H1 (cell line): ENCODE measurements around the gene EVC2. TPM values are rescaled to one million over a fixed set of nuclear protein-coding genes. Genes with fewer than 3 reads are reported as not detected.

ENCODE experiments used
- CTCF ChIA-PET: fragments of 300-600 bp; sonication (Branson Sonifier 250); formaldehyde crosslinking; loops from one replicate; lab custom pipeline; 2021; ENCODE audit not compliant: partially characterized antibody; lab: Charles Lee
- POLR2A ChIA-PET: fragments of 300-600 bp; sonication (Branson Sonifier 250); formaldehyde crosslinking; loops from one replicate; lab custom pipeline; 2021; ENCODE audit warnings: inconsistent platforms; ENCODE audit not compliant: partially characterized antibody; lab: Charles Lee
- DNase-seq, 2 experiments: peaks; one replicate each; pipeline versions ENCODE4 v3.0.0 to v3.0.0-alpha.2; 2010 to 2022; ENCODE audit warnings: low spot score in 2 of 2, low read depth in 1 of 2, mixed read lengths in 1 of 2
- FAIRE-seq: peaks from 2 replicates; lab custom pipeline; 2011; peaks lifted over from hg19 to GRCh38; lab: Jason Lieb, UNC
- H2AFZ ChIP-seq: 2 replicates; pipeline ENCODE4 v1.8.1; 2012; ENCODE audit warnings: low read length, inconsistent platforms
- H2AK5ac ChIP-seq: 2 replicates; pipeline ENCODE4 v1.6.1; 2013; ENCODE audit warnings: low read depth, low read length
- H2BK120ac ChIP-seq: replicated peaks from 2 replicates; pipeline ENCODE3; 2013; ENCODE audit warnings: low read depth, low read length, inconsistent platforms
- H2BK12ac ChIP-seq: 2 replicates; pipeline ENCODE4 v1.6.1; 2013; ENCODE audit warnings: low read depth, low read length
- H2BK15ac ChIP-seq: 2 replicates; pipeline ENCODE4 v1.6.1; 2013; ENCODE audit warnings: low read length
- H2BK20ac ChIP-seq: 2 replicates; pipeline ENCODE4 v1.6.1; 2013; ENCODE audit warnings: low read length
- H2BK5ac ChIP-seq: 2 replicates; pipeline ENCODE4 v1.6.1; 2013; ENCODE audit warnings: low read depth, low read length
- H3K14ac ChIP-seq: 2 replicates; pipeline ENCODE4 v1.6.1; 2013; ENCODE audit warnings: inconsistent platforms; ENCODE audit not compliant: insufficient read length
- H3K18ac ChIP-seq: 2 replicates; pipeline ENCODE4 v1.6.1; 2013; ENCODE audit warnings: low read length; ENCODE audit errors: extremely low read depth
- H3K23ac ChIP-seq: 2 replicates; pipeline ENCODE4 v1.6.1; 2013; ENCODE audit warnings: inconsistent platforms; ENCODE audit not compliant: insufficient read length
- H3K23me2 ChIP-seq: 2 replicates; pipeline ENCODE4 v1.6.1; 2013; ENCODE audit warnings: low read depth, low read length
- H3K27ac ChIP-seq: 2 replicates; pipeline ENCODE4 v1.6.1; 2011; ENCODE audit warnings: low read depth, low read length, inconsistent platforms
- H3K27me3 ChIP-seq, 4 experiments: replicated peaks in 1 of 4; 1 replicate in 1 of 4; 2 replicates in 3 of 4; pipeline versions ENCODE4 v1.6.1 to v1.8.1; 2011 to 2013; ENCODE audit warnings: low read length in 3 of 4, mild to moderate bottlenecking in 3 of 4, inconsistent platforms in 2 of 4, mixed read lengths in 2 of 4, moderate library complexity in 1 of 4; ENCODE audit not compliant: control insufficient read depth in 3 of 4, insufficient read depth in 3 of 4; ENCODE audit errors: extremely low read depth in 1 of 4
- H3K36me3 ChIP-seq, 4 experiments: 2 replicates each; pipeline versions ENCODE4 v1.6.1 to v1.8.1; 2011 to 2013; ENCODE audit warnings: mild to moderate bottlenecking in 4 of 4, low read length in 3 of 4, moderate library complexity in 2 of 4, control low read depth in 1 of 4, inconsistent platforms in 1 of 4; ENCODE audit not compliant: insufficient read depth in 4 of 4, control insufficient read depth in 2 of 4
- H3K4ac ChIP-seq: replicated peaks from 2 replicates; pipeline ENCODE3; 2013; ENCODE audit warnings: low read length, low read depth, mixed read lengths, inconsistent platforms; ENCODE audit not compliant: insufficient read length
- H3K4me1 ChIP-seq, 4 experiments: replicated peaks in 1 of 4; 1 replicate in 1 of 4; 2 replicates in 3 of 4; pipeline versions ENCODE4 v1.6.1 to v1.8.1; 2011 to 2013; ENCODE audit warnings: low read length in 3 of 4, inconsistent platforms in 2 of 4, mixed read lengths in 1 of 4; ENCODE audit not compliant: insufficient read depth in 4 of 4, control insufficient read depth in 3 of 4
- H3K4me2 ChIP-seq, 2 experiments: 2 replicates each; pipeline versions ENCODE4 v1.6.1 to v1.8.1; 2011 to 2013; ENCODE audit warnings: low read depth in 2 of 2, low read length in 2 of 2, control low read depth in 1 of 2, inconsistent platforms in 1 of 2, mild to moderate bottlenecking in 1 of 2; ENCODE audit not compliant: insufficient read depth in 1 of 2
- H3K4me3 ChIP-seq, 4 experiments: fragments of 200-600, 300-600 bp in 1 of 4; sonication (generic), shearing (Covaris generic), sonication (Bioruptor Twin) in 1 of 4; 2 replicates each; pipeline versions ENCODE4 v1.5.1 to v1.8.1; 2011 to 2016; ENCODE audit warnings: low read length in 4 of 4, low read depth in 3 of 4, control low read depth in 2 of 4, inconsistent platforms in 2 of 4, mild to moderate bottlenecking in 2 of 4, mixed read lengths in 1 of 4, moderate library complexity in 1 of 4; ENCODE audit not compliant: insufficient read depth in 2 of 4; ENCODE audit errors: extremely low read depth in 1 of 4
- H3K56ac ChIP-seq: replicated peaks from 2 replicates; pipeline ENCODE3; 2013; ENCODE audit warnings: low read depth, mild to moderate bottlenecking, mixed read lengths, low read length, inconsistent platforms; ENCODE audit not compliant: insufficient read length
- H3K79me1 ChIP-seq: 2 replicates; pipeline ENCODE4 v1.6.1; 2013; ENCODE audit warnings: low read depth, low read length, control low read depth
- H3K79me2 ChIP-seq, 2 experiments: 2 replicates each; pipeline versions ENCODE4 v1.6.1 to v1.8.1; 2012 to 2013; ENCODE audit warnings: low read length in 2 of 2, mild to moderate bottlenecking in 2 of 2, inconsistent platforms in 1 of 2; ENCODE audit not compliant: insufficient read depth in 2 of 2, control insufficient read depth in 1 of 2
- H3K9ac ChIP-seq, 4 experiments: replicated peaks in 1 of 4; 1 replicate in 1 of 4; 2 replicates in 3 of 4; pipeline versions ENCODE4 v1.6.1 to v1.8.1; 2011 to 2013; ENCODE audit warnings: low read depth in 3 of 4, low read length in 3 of 4, control low read depth in 2 of 4, mild to moderate bottlenecking in 2 of 4, moderate library complexity in 2 of 4, inconsistent platforms in 1 of 4; ENCODE audit errors: extremely low read depth in 1 of 4
- H3K9me3 ChIP-seq, 2 experiments: 2 replicates each; pipeline versions ENCODE4 v1.6.1 to v1.8.1; 2012 to 2013; ENCODE audit warnings: mild to moderate bottlenecking in 2 of 2, moderate library complexity in 2 of 2, control low read depth in 1 of 2, inconsistent platforms in 1 of 2, low read depth in 1 of 2, low read length in 1 of 2, mixed read lengths in 1 of 2; ENCODE audit not compliant: insufficient read depth in 2 of 2
- H4K20me1 ChIP-seq, 2 experiments: replicated peaks in 1 of 2; 2 replicates each; pipeline versions ENCODE3 to v1.8.1; 2011 to 2013; ENCODE audit warnings: inconsistent platforms in 2 of 2, low read length in 2 of 2, mild to moderate bottlenecking in 1 of 2; ENCODE audit not compliant: insufficient read depth in 2 of 2, control insufficient read depth in 1 of 2
- H4K5ac ChIP-seq: 2 replicates; pipeline ENCODE4 v1.6.1; 2013; ENCODE audit warnings: low read length, low read depth, mixed read lengths, inconsistent platforms; ENCODE audit not compliant: insufficient read length
- H4K8ac ChIP-seq: 2 replicates; pipeline ENCODE4 v1.8.0; 2013; ENCODE audit warnings: mild to moderate bottlenecking, moderate library complexity, low read length, inconsistent platforms; ENCODE audit not compliant: insufficient read depth; ENCODE audit errors: extremely low read depth
- H4K91ac ChIP-seq: replicated peaks from 2 replicates; pipeline ENCODE3; 2013; ENCODE audit warnings: low read length, mixed read lengths, inconsistent platforms; ENCODE audit not compliant: insufficient read length
- ATF2 ChIP-seq: IDR thresholded peaks from 2 replicates; pipeline ENCODE4 v1.6.1; 2012; ENCODE audit warnings: low read length, inconsistent platforms
- CTBP2 ChIP-seq: IDR thresholded peaks from 2 replicates; pipeline ENCODE4 v1.7.0; 2011; ENCODE audit warnings: borderline replicate concordance, mild to moderate bottlenecking, moderate library complexity, mixed read lengths, low read length; ENCODE audit not compliant: insufficient read depth, insufficient read length
- EP300 ChIP-seq, 2 experiments: IDR thresholded peaks; 1 replicate in 1 of 2; 2 replicates in 1 of 2; pipeline ENCODE4 v1.6.1; 2011 to 2012; ENCODE audit warnings: low read depth in 2 of 2, low read length in 2 of 2, mild to moderate bottlenecking in 2 of 2, borderline replicate concordance in 1 of 2, inconsistent platforms in 1 of 2, moderate library complexity in 1 of 2
- HDAC2 ChIP-seq, 2 experiments: fragments of 300-600 bp in 1 of 2; sonication (generic) in 1 of 2; IDR thresholded peaks; 2 replicates each; pipeline ENCODE4 v1.6.1; 2011 to 2012; ENCODE audit warnings: low read depth in 2 of 2, low read length in 2 of 2, mild to moderate bottlenecking in 2 of 2, moderate library complexity in 2 of 2, borderline replicate concordance in 1 of 2, inconsistent platforms in 1 of 2
- POLR2A ChIP-seq, 2 experiments: IDR thresholded peaks; 1 replicate in 1 of 2; 2 replicates in 1 of 2; pipeline ENCODE4 v1.6.1; 2011; ENCODE audit warnings: low read depth in 2 of 2, low read length in 2 of 2, mild to moderate bottlenecking in 2 of 2; ENCODE audit errors: control extremely low read depth in 1 of 2
- RBBP5 ChIP-seq: IDR thresholded peaks from 2 replicates; pipeline ENCODE4 v1.7.1; 2012; ENCODE audit warnings: low read depth, mild to moderate bottlenecking, inconsistent platforms, low read length, moderate library complexity, borderline replicate concordance
- SAP30 ChIP-seq: fragments of 300-600 bp; sonication (generic); IDR thresholded peaks from 2 replicates; pipeline ENCODE4 v1.7.1; 2012; ENCODE audit warnings: low read length, moderate library complexity, mild to moderate bottlenecking, inconsistent platforms; ENCODE audit not compliant: insufficient read depth, insufficient replicate concordance
- SIX5 ChIP-seq: IDR thresholded peaks from 2 replicates; pipeline ENCODE4 v1.6.1; 2011; ENCODE audit warnings: mild to moderate bottlenecking, low read depth, low read length
- TEAD4 ChIP-seq: IDR thresholded peaks from 2 replicates; pipeline ENCODE4 v1.6.1; 2012; ENCODE audit warnings: low read depth, low read length, inconsistent platforms, mixed read lengths
- YY1 ChIP-seq: IDR thresholded peaks from 2 replicates; pipeline ENCODE4 v1.6.1; 2011; ENCODE audit warnings: low read depth, mild to moderate bottlenecking, low read length
- ZNF274 ChIP-seq: IDR thresholded peaks from 2 replicates; pipeline ENCODE4 v1.7.0; 2012; ENCODE audit warnings: low read length, borderline replicate concordance; ENCODE audit errors: extremely low read depth
- WGBS, 2 experiments: shearing (Covaris generic) in 1 of 2; methylation state at CpG; one replicate each; pipeline versions ENCODE4 v1.1.6 to v1.1.7; 2013 to 2015; ENCODE audit warnings: low lambda C conversion rate in 2 of 2, mixed read lengths in 2 of 2, inconsistent platforms in 1 of 2, low coverage in 1 of 2, missing lambda C conversion rate in 1 of 2; ENCODE audit not compliant: insufficient replicate concordance in 2 of 2, insufficient coverage in 1 of 2, insufficient read length in 1 of 2; ENCODE audit errors: extremely low coverage in 1 of 2, missing lambda C conversion rate in 1 of 2; 5-methylcytosine and 5-hydroxymethylcytosine counted together
- polyA plus RNA-seq, 7 experiments: library from polyadenylated mRNA; depleted of rRNA in 3 of 7; stranded (reverse) in 5 of 7; unstranded in 2 of 7; fragments of >200 nt in 5 of 7; fragments of 200-250 nt in 2 of 7; gene quantifications; 1 replicate in 5 of 7; 2 replicates in 1 of 7; 4 replicates in 1 of 7; pipeline versions ENCODE4 v1.2.1 to v1.2.3, GENCODE V29; 2011 to 2013; ENCODE audit warnings: missing spikeins in 2 of 7, mixed read lengths in 2 of 7
- total RNA-seq: library from RNA; stranded (reverse); fragmentation: NEBNext Ultra II Directional; extraction: Animal tissue kit (Norgen Biotek cat#: 25700); gene quantifications from 2 replicates; pipeline ENCODE4 v1.2.1, GENCODE V29; 2021
- TF ChIP-seq, protein P1 (sequence below): IDR thresholded peaks from 2 replicates; pipeline ENCODE4 v1.6.1; 2012; ENCODE audit warnings: inconsistent platforms

The EVC2 gene
- total and polyA plus RNA-seq, 2 of the 8 experiments (the other 6 are each of a cell fraction or from before 2014, with no cell fraction given), result 0.73 to 5.9 TPM

DNA sequence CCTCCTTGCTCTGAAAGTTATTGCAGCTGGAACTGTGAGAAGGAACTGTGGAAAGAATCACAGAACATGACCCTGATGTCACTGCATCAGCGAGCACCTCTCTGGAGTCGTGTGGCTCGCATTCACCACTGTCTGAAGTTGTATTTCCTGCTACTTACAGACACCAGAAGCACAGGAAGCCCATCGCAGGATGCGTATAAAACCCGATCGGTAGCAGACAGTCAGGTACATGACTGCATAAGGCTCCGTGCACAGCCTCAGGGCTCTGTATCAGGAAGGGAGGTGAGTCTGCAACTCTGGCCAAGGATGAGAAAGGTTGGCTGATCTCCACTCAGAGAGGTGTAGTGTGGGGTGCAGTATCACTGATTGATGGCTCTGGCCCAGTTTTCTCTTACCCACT lies 134.4 kb downstream of the EVC2 start:
- Histone ChIP-seq H3K56ac (no peak overlapping the region), H2BK15ac (no peak overlapping the region), H3K4ac (no peak overlapping the region), H3K9me3 (no peaks in the 10 kb centered on the region), H3K23me2 (no peaks in the 10 kb centered on the region; the same call in 1 of the 2 replicates), H4K91ac (no peak overlapping the region), H4K5ac (no peak overlapping the region), H3K36me3 (peaks cover 0 to 4% (median 0%) of the 10 kb centered on the region in 4 experiments; a peak in 1 of 8 replicates), H3K27me3 (no peaks in the 10 kb centered on the region), H3K18ac (no peak overlapping the region), H2AK5ac (no peak overlapping the region), H3K9ac (no peak overlapping the region), H4K8ac (no peak overlapping the region), H2BK120ac (no peak overlapping the region), H3K79me1 (no peaks in the 10 kb centered on the region), H4K20me1 (peaks cover 0 to 2% of the 10 kb centered on the region in 2 experiments), H3K4me2 (no peak overlapping the region), H3K14ac (no peak overlapping the region), H3K4me1 (no peaks in the 10 kb centered on the region), H2AFZ (no peak overlapping the region), H2BK20ac (no peak overlapping the region), H3K4me3 (no peak overlapping the region), H2BK5ac (no peak overlapping the region), H2BK12ac (no peak overlapping the region), H3K27ac (no peak overlapping the region), H3K79me2 (no peaks in the 10 kb centered on the region), H3K23ac (no peak overlapping the region)
- no peak for FAIRE-seq
- POLR2A ChIA-PET, result no interaction called here
- 95% methylated on average over 8 of the region's 8 CpGs; no CpG with 5 or more reads in 1 of the 2 experiments for WGBS, 2 experiments
- DNase-seq, result no peak
- CTCF ChIA-PET, result no interaction called here
- no peak for TF ChIP-seq RBBP5
- no peak for TF ChIP-seq ZNF274
- TF ChIP-seq POLR2A (IDR thresholded peaks at IDR 0.05; ENCODE audit: control extremely low read depth in 1 of 2, low read depth in 2 of 2, low read length in 2 of 2), result no peak
- TF ChIP-seq TEAD4, result no peak
- TF ChIP-seq SAP30, result no peak
- no peak for TF ChIP-seq YY1
- TF ChIP-seq CTBP2, result no peak
- TF ChIP-seq ATF2, result no peak
- no peak for TF ChIP-seq HDAC2 (IDR thresholded peaks at IDR 0.05; ENCODE audit: borderline replicate concordance in 1 of 2, low read depth in 2 of 2, low read length in 2 of 2)
- TF ChIP-seq EP300 (IDR thresholded peaks at IDR 0.05; ENCODE audit: borderline replicate concordance in 1 of 2, low read depth in 2 of 2, low read length in 2 of 2), result no peak
- no peak for TF ChIP-seq SIX5
- TF ChIP-seq, protein P1, sequence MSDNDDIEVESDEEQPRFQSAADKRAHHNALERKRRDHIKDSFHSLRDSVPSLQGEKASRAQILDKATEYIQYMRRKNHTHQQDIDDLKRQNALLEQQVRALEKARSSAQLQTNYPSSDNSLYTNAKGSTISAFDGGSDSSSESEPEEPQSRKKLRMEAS, result no peak
